ENCODE measurements around the gene IDI2.
"Not testable (repeated sequence)": the region's sequence is repeated elsewhere in the genome, so short reads cannot be mapped to it uniquely, and the experiment has no call there.

The IDI2 gene

GRCh38 chr10:1025683-1026082, at the start of gene IDI2:
Gene IDI2 (minus strand): TSS chr10:1025859. CDS start chr10:1024723, 1,136 bp downstream.
- no peak for DNase-seq

GRCh38 chr10:1074748-1075308, 49.2 kb upstream of the IDI2 start:
- DNase-seq, result no peak

DNA sequence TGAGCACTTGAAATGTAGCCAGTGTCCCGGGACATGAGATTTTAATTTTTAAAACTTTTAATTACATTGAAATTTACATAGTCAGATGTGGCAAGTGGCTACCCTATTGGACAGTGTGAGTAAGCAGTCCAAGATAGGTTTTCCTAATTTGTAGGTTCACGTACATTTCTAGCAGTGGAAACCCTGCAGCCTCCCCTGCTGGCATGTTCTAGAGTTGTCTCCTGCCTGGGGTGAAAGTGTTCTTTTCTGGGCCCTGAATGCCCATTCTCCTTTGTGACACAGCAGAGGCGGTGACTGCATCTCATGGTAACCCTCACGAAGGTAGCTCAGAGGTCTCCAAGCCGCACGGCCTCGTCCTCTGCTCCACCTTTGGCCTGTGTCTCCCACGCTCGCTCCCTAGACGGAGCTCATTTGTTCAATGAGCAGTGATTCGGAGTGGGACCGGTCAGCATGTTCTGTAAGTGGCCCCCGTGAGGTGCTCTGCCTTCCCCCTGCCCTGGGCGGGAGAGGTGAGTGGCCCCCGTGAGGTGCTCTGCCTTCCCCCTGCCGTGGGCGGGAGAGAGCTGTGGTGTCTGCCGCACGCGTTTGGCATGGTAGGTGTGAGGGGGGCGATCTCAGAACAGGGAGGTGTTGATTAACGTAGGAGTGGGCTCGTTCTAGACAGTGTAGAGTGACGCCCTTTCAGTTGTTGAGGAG, 48.5 kb upstream of the IDI2 start:
- no peak for DNase-seq

- no peak for DNase-seq
These were observed 45.3 kb upstream of the IDI2 start for GRCh38 chr10:1070919-1071318.

- no peak for DNase-seq
These were observed 43.0 kb upstream of the IDI2 start for GRCh38 chr10:1068380-1069361.

DNA sequence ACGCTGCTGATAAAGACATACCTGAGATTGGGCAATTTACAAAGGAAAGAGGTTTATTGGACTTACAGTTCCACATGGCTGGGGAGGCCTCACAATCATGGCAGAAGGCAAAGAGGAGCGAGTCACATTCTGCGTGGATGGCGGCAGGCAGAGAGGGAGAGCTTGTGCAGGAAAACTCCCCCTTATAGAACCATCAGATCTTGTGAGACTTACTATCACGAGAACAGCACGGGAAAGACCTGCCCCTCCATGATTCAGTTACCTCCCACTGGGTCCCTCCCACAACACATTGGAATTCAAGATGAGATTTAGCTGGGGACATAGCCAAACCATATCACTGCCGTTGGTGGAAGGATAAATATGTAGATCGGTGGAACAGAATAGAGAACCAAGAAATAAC, 41.1 kb upstream of the IDI2 start:
- not testable (repeated sequence) for DNase-seq

DNA sequence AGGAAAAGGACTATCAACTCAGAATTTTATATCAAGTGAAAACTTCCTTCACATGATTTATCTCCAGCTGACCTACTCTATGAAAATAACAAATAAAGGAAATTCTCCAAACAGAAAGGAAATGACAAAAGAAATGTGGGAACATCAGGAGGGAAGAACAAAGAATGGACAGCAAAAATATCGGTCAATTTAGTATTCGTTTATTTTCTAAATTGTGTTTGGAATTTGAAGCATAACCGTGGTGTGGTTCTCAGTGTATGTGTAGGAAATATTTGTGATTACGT, 39.2 kb upstream of the IDI2 start:
- no peak for DNase-seq

DNA sequence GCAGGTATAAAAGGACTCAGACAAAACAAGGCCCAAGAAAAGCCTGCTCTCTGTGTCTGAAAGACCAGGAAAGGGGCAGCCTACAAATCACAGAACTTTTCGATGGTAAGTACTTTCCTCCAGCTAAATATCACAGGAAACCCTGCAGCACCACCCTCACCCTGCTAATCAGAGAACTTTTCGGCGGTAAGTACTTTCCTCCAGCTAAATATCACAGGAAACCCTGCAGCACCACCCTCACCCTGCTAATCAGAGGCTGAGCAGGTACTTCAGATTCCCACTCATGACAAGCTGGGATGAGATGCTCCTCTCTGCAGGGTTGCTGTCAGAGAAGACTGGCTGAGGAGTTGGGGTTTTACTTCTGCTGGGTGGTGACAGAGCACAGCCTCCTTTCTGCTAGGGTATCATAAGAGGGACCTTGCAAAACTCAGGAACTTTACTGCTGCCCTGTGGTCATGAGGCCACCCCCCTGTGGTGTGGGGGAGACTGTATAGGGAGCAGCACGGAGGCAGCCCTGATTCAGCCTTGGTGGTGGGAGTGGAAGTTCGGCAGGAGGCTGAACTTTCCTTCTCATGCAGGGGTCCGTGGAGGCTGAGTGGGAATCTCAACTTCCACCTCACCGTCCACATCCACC, 37.7 kb upstream of the IDI2 start:
- DNase-seq, result no peak

GRCh38 chr10:1061930-1062774, 36.5 kb upstream of the IDI2 start:
- no peak for DNase-seq

- DNase-seq, result no peak
These were observed 34.2 kb upstream of the IDI2 start for GRCh38 chr10:1059902-1060301.

GRCh38 chr10:1058017-1058416, 32.4 kb upstream of the IDI2 start:
- no peak for DNase-seq

DNA sequence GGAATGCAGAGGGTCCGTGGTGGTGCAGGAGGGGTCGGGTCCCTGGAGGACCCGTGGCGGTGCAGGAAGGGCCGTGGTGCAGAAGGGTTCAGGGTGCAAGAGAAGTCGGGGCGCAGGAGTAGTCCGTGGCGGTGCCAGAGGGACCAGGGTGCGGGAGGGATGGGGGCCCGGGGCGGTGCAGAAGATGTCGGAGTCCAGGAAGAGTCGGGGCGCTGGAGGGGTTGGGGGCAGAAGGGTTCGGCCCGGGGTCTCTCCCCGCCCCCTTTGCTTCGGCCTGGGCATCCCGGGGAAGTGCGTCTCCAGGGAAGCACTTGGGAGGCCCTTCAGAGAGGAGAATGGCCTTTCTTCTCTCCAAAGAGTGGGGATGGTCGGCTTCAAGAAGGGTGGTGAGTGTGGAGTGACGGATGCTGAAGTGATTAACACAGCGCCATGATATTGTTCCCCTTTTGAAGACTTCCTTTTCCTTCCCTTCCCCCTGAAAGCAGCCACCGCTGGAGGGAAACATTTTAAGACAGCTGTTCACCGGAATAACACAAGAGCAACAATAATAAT, 31.5 kb upstream of the IDI2 start:
- DNase-seq, result no peak

DNA sequence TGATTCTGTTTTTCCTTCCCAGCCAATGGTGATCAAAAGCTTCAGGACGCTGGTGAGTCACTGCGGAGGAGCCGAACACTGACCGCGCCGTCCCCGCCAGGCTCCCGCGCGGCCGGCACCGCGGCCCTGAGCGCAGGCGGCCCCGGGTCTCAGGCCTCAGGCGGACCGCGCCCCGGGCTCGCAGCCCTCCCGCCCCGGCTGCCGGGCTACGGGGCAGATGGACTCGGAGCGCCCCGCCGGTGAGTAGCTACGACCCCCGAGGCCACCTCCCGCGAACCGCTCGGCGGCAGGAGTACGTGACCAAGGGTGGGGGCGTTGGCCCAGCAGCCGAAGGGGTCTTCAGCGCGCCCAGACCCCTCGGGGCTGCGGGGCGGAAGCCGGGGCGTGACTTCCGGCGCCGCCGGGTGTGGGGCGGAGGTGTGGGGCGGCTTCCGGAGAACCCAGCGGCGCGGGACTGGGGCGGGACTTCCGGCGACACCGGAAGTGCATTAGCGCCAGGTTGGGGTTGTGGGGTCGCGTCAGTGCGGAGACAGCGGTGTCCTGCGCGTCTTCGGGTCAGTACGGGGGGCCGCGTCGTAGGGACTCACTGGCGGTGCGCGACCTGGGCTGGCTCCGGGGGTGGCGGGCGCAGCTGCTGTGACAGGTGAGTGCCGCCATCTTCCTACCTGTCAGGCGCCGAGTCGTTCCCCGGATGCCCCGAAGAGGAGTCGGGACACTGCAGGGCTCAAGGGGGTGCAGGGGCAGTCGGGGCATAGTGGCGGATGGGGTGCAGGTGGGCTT, 30.9 kb upstream of the IDI2 start, which contains the start of gene WDR37:
TSS of gene WDR37 (plus strand) at position 60 of the 780 bp plus-strand sequence. CDS start 15,771 bp downstream, outside the sequence.
- peak; percentile 54 for DNase-seq

- DNase-seq, result no peak
These were observed 29.0 kb upstream of the IDI2 start for GRCh38 chr10:1054684-1055083.

- no peak for DNase-seq
These were observed 24.9 kb upstream of the IDI2 start for GRCh38 chr10:1050554-1050953.

GRCh38 chr10:1050145-1050544, 24.5 kb upstream of the IDI2 start:
- DNase-seq, result no peak

GRCh38 chr10:1049425-1049958, 23.8 kb upstream of the IDI2 start:
- no peak for DNase-seq

DNA sequence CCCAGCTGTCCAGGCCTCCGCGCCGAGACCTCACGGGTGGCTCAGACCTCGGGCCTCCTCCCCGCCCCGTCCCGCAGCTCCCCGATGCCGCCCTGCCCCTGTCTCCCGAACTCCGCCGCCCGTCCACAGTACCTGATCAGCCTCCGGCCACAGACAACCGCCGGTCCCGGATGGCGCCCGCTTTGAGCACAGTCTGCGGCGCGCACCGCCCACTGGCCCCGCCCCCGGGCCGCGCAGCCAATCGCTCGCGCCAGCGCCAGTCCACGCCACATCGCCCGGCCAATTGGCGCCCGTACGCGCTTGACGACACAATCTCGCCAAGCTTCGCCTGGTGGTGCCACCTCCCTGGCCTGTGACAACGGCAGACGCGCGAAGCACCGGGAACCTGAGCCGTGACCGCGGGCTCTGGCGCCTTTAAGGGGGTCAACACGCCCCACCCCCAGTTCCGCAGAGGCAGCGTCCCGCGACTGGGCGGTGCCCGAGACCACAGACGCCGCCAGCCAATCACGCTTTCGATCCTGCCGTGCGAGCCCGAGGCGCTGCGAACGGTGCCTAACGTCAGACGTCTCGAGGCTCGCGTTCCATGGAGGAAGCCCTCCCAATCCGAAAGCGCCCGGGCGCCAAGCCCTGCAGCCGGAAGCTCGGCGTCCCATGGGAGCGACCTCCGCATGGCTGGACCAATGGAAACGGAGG, 23.2 kb upstream of the IDI2 start, which contains the start of gene IDI1:
TSS of gene IDI1 (minus strand) at position 388 of the 693 bp plus-strand sequence. CDS start at position 272, 116 bp downstream.
- peak; percentile 92 for DNase-seq

DNA sequence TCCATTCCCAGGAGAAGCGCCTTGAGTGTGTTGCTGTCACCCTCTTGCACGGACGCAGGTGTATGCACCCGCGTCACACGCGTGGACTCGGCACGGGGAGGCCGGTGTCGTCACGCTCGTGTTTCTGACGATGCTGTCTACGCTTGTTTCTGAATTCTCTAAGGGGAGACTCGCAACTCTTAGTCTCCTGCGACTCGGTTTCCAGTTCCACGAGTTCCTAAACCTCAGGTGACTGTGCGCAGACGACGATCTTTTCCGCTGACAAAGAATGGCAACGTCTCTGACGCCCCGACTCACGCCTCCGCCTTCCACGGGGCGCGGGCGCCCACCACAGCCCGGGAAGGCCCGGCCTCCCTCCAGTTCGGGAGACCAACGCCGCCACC, 22.7 kb upstream of the IDI2 start:
- DNase-seq, result no peak

DNA sequence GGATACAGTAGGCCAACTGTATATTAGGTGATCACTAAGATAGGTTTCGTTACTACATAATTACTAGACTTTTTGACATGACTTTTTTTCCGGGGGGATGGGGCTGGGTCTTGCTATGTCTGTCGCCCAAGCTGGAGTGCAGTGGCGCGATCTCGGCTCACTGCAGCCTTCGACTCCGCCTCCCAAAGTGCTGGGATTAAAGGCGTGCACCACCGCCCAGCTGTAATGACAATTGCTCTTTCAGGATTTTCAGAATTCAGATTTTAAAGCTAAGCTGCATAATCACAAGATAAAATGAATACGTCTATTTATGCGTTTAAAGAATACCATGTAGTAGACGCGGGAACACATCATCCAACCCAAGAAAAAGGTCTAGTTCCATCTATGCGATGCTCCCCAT, 22.3 kb upstream of the IDI2 start:
- DNase-seq, result no peak

Measured in T1000 (cell line).